ENCODE measurements around the gene GPR37L1.
"Not testable (repeated sequence)": the region's sequence is repeated elsewhere in the genome, so short reads cannot be mapped to it uniquely, and the experiment has no call there.

The GPR37L1 gene

GRCh38 chr1:202134645-202135172 is 12.0 kb downstream of the GPR37L1 start:
- DNase-seq (ENCODE audit: low read depth), result no peak

- no peak for DNase-seq (ENCODE audit: low read depth)
Measured at GRCh38 chr1:202135221-202135721, 12.6 kb downstream of the GPR37L1 start.

- no peak for DNase-seq (ENCODE audit: low read depth)
Measured at GRCh38 chr1:202140833-202141232, 18.1 kb downstream of the GPR37L1 start.

GRCh38 chr1:202141468-202141867 is 18.8 kb downstream of the GPR37L1 start:
- DNase-seq (ENCODE audit: low read depth), result not testable (repeated sequence)

- no peak for DNase-seq (ENCODE audit: low read depth)
Measured at GRCh38 chr1:202143011-202143767, 20.5 kb downstream of the GPR37L1 start.

- no peak for DNase-seq (ENCODE audit: low read depth)
Measured at GRCh38 chr1:202143768-202144401, 21.2 kb downstream of the GPR37L1 start.

GRCh38 chr1:202144402-202145067 is 21.8 kb downstream of the GPR37L1 start, which contains the start of gene ARL8A:
Gene ARL8A (minus strand): TSS chr1:202144737. CDS start chr1:202144572, 165 bp downstream.
- no peak for DNase-seq (ENCODE audit: low read depth)

GRCh38 chr1:202145068-202145743 is 22.5 kb downstream of the GPR37L1 start:
- DNase-seq (ENCODE audit: low read depth), result no peak

GRCh38 chr1:202145744-202146140 is 23.0 kb downstream of the GPR37L1 start:
- DNase-seq (ENCODE audit: low read depth), result not testable (repeated sequence)

- no peak for DNase-seq (ENCODE audit: low read depth)
Measured at GRCh38 chr1:202146279-202146678, 23.6 kb downstream of the GPR37L1 start.

- DNase-seq (ENCODE audit: low read depth), result no peak
Measured at GRCh38 chr1:202146993-202147392, 24.3 kb downstream of the GPR37L1 start.

- DNase-seq (ENCODE audit: low read depth), result no peak
Measured at GRCh38 chr1:202148391-202148790, 25.7 kb downstream of the GPR37L1 start.

GRCh38 chr1:202149566-202149965 is 26.8 kb downstream of the GPR37L1 start:
- no peak for DNase-seq (ENCODE audit: low read depth)

GRCh38 chr1:202150187-202150586 is 27.5 kb downstream of the GPR37L1 start:
- DNase-seq (ENCODE audit: low read depth), result no peak

GRCh38 chr1:202150602-202151001 is 27.9 kb downstream of the GPR37L1 start:
- DNase-seq (ENCODE audit: low read depth), result no peak

GRCh38 chr1:202151045-202151444 is 28.3 kb downstream of the GPR37L1 start:
- no peak for DNase-seq (ENCODE audit: low read depth)

GRCh38 chr1:202152399-202152798 is 29.7 kb downstream of the GPR37L1 start:
- DNase-seq (ENCODE audit: low read depth), result no peak

GRCh38 chr1:202153284-202153683 is 30.6 kb downstream of the GPR37L1 start:
- no peak for DNase-seq (ENCODE audit: low read depth)

GRCh38 chr1:202154148-202154765 is 31.5 kb downstream of the GPR37L1 start:
- DNase-seq (ENCODE audit: low read depth), result no peak

- peak; percentile 31 for DNase-seq (ENCODE audit: low read depth)
Measured at GRCh38 chr1:202154766-202155477, 32.2 kb downstream of the GPR37L1 start.
